ENCODE results near the gene CDCA8. TPM values are rescaled to one million over a fixed set of nuclear protein-coding genes. Genes with fewer than 3 reads are reported as not detected.

The CDCA8 gene
- total RNA-seq, 1 experiment from 2014 or later, result 48.5 TPM

DNA sequence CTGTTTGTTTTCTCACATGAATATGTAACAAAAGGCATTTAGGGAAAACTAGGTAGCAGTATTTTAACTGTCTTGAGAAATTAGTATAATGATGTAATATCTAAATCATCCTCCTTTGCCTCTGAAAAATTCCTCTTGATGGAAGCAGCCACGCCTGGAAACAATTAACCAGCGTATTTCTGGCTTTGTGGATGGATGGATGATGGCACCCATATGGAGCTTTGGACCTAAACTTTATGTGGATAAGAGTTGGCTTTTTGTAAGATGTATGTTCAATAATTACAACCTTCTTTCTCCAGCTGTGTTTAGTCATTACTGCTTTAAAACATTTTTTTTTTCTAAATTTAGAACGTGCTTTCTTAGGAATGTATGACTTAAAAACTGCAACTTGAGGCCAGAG is 12.7 kb downstream of the CDCA8 start:
- Histone ChIP-seq H3K79me1 (ENCODE audit: insufficient read depth, low read depth, low read length, poor library complexity, severe bottlenecking) (no peaks in the 10 kb centered on the region), H4K91ac (ENCODE audit: insufficient read length, low read depth, low read length) (no peak overlapping the region), H2AFZ (ENCODE audit: low read length) (no peak overlapping the region), H3K14ac (ENCODE audit: insufficient read depth, low read length) (no peak overlapping the region), H3K27ac (ENCODE audit: insufficient read length, low read depth, low read length) (no peak overlapping the region), H3K18ac (ENCODE audit: insufficient read length, low read depth, low read length) (no peak overlapping the region), H2AK5ac (ENCODE audit: insufficient read length, low read length) (no peak overlapping the region), H3K23me2 (ENCODE audit: insufficient read length, low read depth, low read length, poor library complexity, severe bottlenecking) (no peaks in the 10 kb centered on the region), H2BK12ac (ENCODE audit: insufficient read length, low read depth, low read length) (no peak overlapping the region), H3K79me2 (ENCODE audit: insufficient read depth, low read length) (no peaks in the 10 kb centered on the region), H2BK5ac (ENCODE audit: insufficient read length, low read length) (no peak overlapping the region), H3K4me1 (ENCODE audit: insufficient read depth, low read length) (no peaks in the 10 kb centered on the region), H4K20me1 (ENCODE audit: control insufficient read depth, insufficient read depth, insufficient read length) (no peaks in the 10 kb centered on the region), H2BK15ac (ENCODE audit: low read depth, low read length) (no peak overlapping the region), H3K9ac (ENCODE audit: extremely low read depth, insufficient read length, low read length) (no peak overlapping the region), H3T11ph (ENCODE audit: low read length) (no peak overlapping the region), H3K4me2 (ENCODE audit: insufficient read depth, insufficient read length, low read length) (no peak overlapping the region), H2BK120ac (ENCODE audit: low read depth, low read length, poor library complexity, severe bottlenecking) (no peak overlapping the region), H4K8ac (replicated peaks; ENCODE audit: insufficient read length, low read depth, low read length) (no peak overlapping the region), H3K27me3 (ENCODE audit: insufficient read depth, low read length) (no peaks in the 10 kb centered on the region), H3K4ac (ENCODE audit: low read depth, low read length) (no peak overlapping the region), H3K9me3 (ENCODE audit: control insufficient read depth, low read depth, low read length) (no peaks in the 10 kb centered on the region), H4K5ac (ENCODE audit: insufficient read length, low read depth, low read length) (no peak overlapping the region), H3K23ac (ENCODE audit: insufficient read length, low read depth, low read length) (no peak overlapping the region), H2BK20ac (ENCODE audit: low read depth, low read length, poor library complexity, severe bottlenecking) (no peak overlapping the region), H3K56ac (ENCODE audit: insufficient read length, low read depth, low read length) (no peak overlapping the region)
- no peaks in the 10 kb centered on the region for H3K27me3 Mint-ChIP-seq (ENCODE audit: low read depth)
- DNase-seq, result no peak
- H3K4me1 Mint-ChIP-seq, result no peaks in the 10 kb centered on the region
- WGBS (ENCODE audit: extremely low coverage, insufficient read length, low lambda C conversion rate), result no CpG with 5 or more reads among the region's 3 CpGs
- TF ChIP-seq, protein P1, sequence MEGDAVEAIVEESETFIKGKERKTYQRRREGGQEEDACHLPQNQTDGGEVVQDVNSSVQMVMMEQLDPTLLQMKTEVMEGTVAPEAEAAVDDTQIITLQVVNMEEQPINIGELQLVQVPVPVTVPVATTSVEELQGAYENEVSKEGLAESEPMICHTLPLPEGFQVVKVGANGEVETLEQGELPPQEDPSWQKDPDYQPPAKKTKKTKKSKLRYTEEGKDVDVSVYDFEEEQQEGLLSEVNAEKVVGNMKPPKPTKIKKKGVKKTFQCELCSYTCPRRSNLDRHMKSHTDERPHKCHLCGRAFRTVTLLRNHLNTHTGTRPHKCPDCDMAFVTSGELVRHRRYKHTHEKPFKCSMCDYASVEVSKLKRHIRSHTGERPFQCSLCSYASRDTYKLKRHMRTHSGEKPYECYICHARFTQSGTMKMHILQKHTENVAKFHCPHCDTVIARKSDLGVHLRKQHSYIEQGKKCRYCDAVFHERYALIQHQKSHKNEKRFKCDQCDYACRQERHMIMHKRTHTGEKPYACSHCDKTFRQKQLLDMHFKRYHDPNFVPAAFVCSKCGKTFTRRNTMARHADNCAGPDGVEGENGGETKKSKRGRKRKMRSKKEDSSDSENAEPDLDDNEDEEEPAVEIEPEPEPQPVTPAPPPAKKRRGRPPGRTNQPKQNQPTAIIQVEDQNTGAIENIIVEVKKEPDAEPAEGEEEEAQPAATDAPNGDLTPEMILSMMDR (conservative IDR thresholded peaks at IDR 0.05), result no peak
- H3K27ac Mint-ChIP-seq, result no peak overlapping the region
- H3K36me3 Mint-ChIP-seq (ENCODE audit: insufficient read depth in 1 of 3, low read depth in 3 of 3), result peaks cover 63 to 97% (median 90%) of the 10 kb centered on the region in 3 experiments
- no peak overlapping the region for H3K4me3 Mint-ChIP-seq
- H3K9me3 Mint-ChIP-seq, result no peaks in the 10 kb centered on the region
